SK-N-SH (cell line): ENCODE measurements around the gene UBA1. TPM values are rescaled to one million over a fixed set of nuclear protein-coding genes. Genes with fewer than 3 reads are reported as not detected.

Experiments
- CTCF ChIA-PET: fragments of 300-600, 350-600 bp; formaldehyde crosslinking; extraction: SDS; loops from one replicate; lab custom pipeline; 2021; lab: Yijun Ruan, JAX
- POLR2A ChIA-PET: fragments of 350-600 bp; sonication (Branson Sonifier 250); formaldehyde crosslinking; extraction: SDS; loops from one replicate; lab custom pipeline; 2020; ENCODE audit warnings: antibody characterized with exemption, inconsistent platforms; lab: Yijun Ruan, JAX
- DNase-seq: peaks from one replicate; pipeline ENCODE4 v3.0.0; 2012
- H2AFZ ChIP-seq: fragments of 200-600 bp; sonication (generic); 2 replicates; pipeline ENCODE4 v1.8.1; 2016; ENCODE audit warnings: antibody characterized with exemption, mild to moderate bottlenecking, low read depth
- H3F3A ChIP-seq: fragments of 200-600 bp; sonication (generic); replicated peaks from 2 replicates; pipeline ENCODE3; 2016; ENCODE audit warnings: antibody characterized with exemption, mild to moderate bottlenecking; ENCODE audit not compliant: insufficient read depth
- H3K27ac ChIP-seq, 2 experiments: fragments of 200-500 bp in 1 of 2; fragments of 200-600 bp in 1 of 2; sonication (Bioruptor generic) in 1 of 2; sonication (generic), shearing (Covaris generic) in 1 of 2; 2 replicates each; pipeline versions ENCODE4 v1.5.1 to v1.6.1; 2014 to 2016; ENCODE audit warnings: low read depth in 2 of 2, inconsistent platforms in 1 of 2, low read length in 1 of 2, mild to moderate bottlenecking in 1 of 2, mixed read lengths in 1 of 2
- H3K27me3 ChIP-seq: fragments of 200-600 bp; sonication (generic), shearing (Covaris generic); 2 replicates; pipeline ENCODE4 v1.6.1; 2016; ENCODE audit warnings: mixed run types; ENCODE audit not compliant: insufficient read depth
- H3K36me3 ChIP-seq, 2 experiments: fragments of 200-500 bp in 1 of 2; fragments of 200-600 bp in 1 of 2; sonication (Bioruptor generic) in 1 of 2; sonication (generic) in 1 of 2; replicated peaks in 1 of 2; 2 replicates each; pipeline versions ENCODE3 to v1.5.1; 2014 to 2016; ENCODE audit warnings: low read length in 1 of 2, mild to moderate bottlenecking in 1 of 2; ENCODE audit not compliant: insufficient read depth in 2 of 2, control insufficient read depth in 1 of 2
- H3K4me1 ChIP-seq, 2 experiments: fragments of 200-500 bp in 1 of 2; fragments of 200-600 bp in 1 of 2; sonication (Bioruptor generic) in 1 of 2; sonication (generic), shearing (Covaris generic) in 1 of 2; 2 replicates each; pipeline versions ENCODE4 v1.5.1 to v1.6.1; 2014 to 2016; ENCODE audit warnings: low read depth in 1 of 2, low read length in 1 of 2, mixed run types in 1 of 2; ENCODE audit not compliant: insufficient read depth in 2 of 2, control insufficient read depth in 1 of 2
- H3K4me2 ChIP-seq: fragments of 200-600 bp; sonication (generic), shearing (Covaris generic); 2 replicates; pipeline ENCODE4 v1.6.1; 2017; ENCODE audit warnings: mixed run types
- H3K4me3 ChIP-seq, 2 experiments: fragments of 200-500 bp in 1 of 2; fragments of 200-600 bp in 1 of 2; sonication (Bioruptor generic) in 1 of 2; sonication (generic), shearing (Covaris generic) in 1 of 2; 2 replicates each; pipeline versions ENCODE4 v1.5.1 to v1.8.1; 2014 to 2016; ENCODE audit warnings: low read depth in 2 of 2, inconsistent platforms in 1 of 2, low read length in 1 of 2, mild to moderate bottlenecking in 1 of 2, mixed read lengths in 1 of 2, moderate library complexity in 1 of 2
- H3K79me2 ChIP-seq: fragments of 200-600 bp; sonication (generic); 2 replicates; pipeline ENCODE4 v1.8.1; 2017; ENCODE audit warnings: mild to moderate bottlenecking; ENCODE audit not compliant: insufficient read depth
- H3K9ac ChIP-seq: fragments of 200-600 bp; sonication (generic); 2 replicates; pipeline ENCODE4 v1.6.1; 2017; ENCODE audit warnings: mixed run types
- H3K9me2 ChIP-seq: fragments of 200-600 bp; sonication (generic); 2 replicates; pipeline ENCODE4 v1.6.1; 2017; ENCODE audit warnings: mixed run types
- H3K9me3 ChIP-seq: fragments of 200-600 bp; sonication (generic); 2 replicates; pipeline ENCODE4 v1.6.1; 2017; ENCODE audit warnings: mixed run types, mild to moderate bottlenecking, moderate library complexity
- H4K20me1 ChIP-seq: fragments of 200-600 bp; sonication (generic); 2 replicates; pipeline ENCODE4 v1.6.1; 2017; ENCODE audit warnings: mild to moderate bottlenecking, mixed run types; ENCODE audit not compliant: insufficient read depth
- CTCF ChIP-seq: fragments of 200-600 bp; sonication (generic); IDR thresholded peaks from 2 replicates; pipeline ENCODE4 v1.6.1; 2017; ENCODE audit warnings: antibody characterized with exemption, mild to moderate bottlenecking, moderate library complexity
- ELF1 ChIP-seq: IDR thresholded peaks from 2 replicates; pipeline ENCODE4 v1.4.0; 2012
- EP300 ChIP-seq, 2 experiments: IDR thresholded peaks; 2 replicates each; pipeline versions ENCODE4 v1.4.0 to v1.6.1; 2012; ENCODE audit warnings: borderline replicate concordance in 1 of 2, low read depth in 1 of 2, low read length in 1 of 2
- FOXJ3 ChIP-seq: sonication (generic); formaldehyde crosslinking; IDR thresholded peaks from 2 replicates; pipeline ENCODE4 v1.5.1; 2020; ENCODE audit warnings: mild to moderate bottlenecking, missing genetic modification reagents
- GATA2 ChIP-seq: sonication (generic); formaldehyde crosslinking; IDR thresholded peaks from 2 replicates; pipeline ENCODE4 v1.5.0; 2020; ENCODE audit warnings: mild to moderate bottlenecking, missing genetic modification reagents
- MEF2A ChIP-seq: IDR thresholded peaks from 2 replicates; pipeline ENCODE4 v1.4.0; 2012; ENCODE audit warnings: low read depth, borderline replicate concordance
- NFIC ChIP-seq: IDR thresholded peaks from 2 replicates; pipeline ENCODE4 v1.4.0; 2012; ENCODE audit warnings: borderline replicate concordance
- NRF1 ChIP-seq: IDR thresholded peaks from 2 replicates; pipeline ENCODE4 v1.6.1; 2012; ENCODE audit warnings: low read depth, mild to moderate bottlenecking, low read length
- PBX3 ChIP-seq: IDR thresholded peaks from 2 replicates; pipeline ENCODE4; 2012
- POLR2AphosphoS5 ChIP-seq: IDR thresholded peaks from 2 replicates; pipeline ENCODE4 v1.6.1; 2012; ENCODE audit warnings: low read depth, low read length
- RAD21 ChIP-seq: IDR thresholded peaks from 2 replicates; pipeline ENCODE4 v1.6.1; 2012; ENCODE audit warnings: mild to moderate bottlenecking, low read length
- RXRA ChIP-seq: IDR thresholded peaks from 2 replicates; pipeline ENCODE4 v1.4.0; 2012; ENCODE audit warnings: low read depth, mild to moderate bottlenecking, borderline replicate concordance
- SIN3A ChIP-seq: IDR thresholded peaks from 2 replicates; pipeline ENCODE4 v1.6.1; 2012; ENCODE audit warnings: low read depth, mild to moderate bottlenecking, low read length, moderate library complexity, borderline replicate concordance
- SMC3 ChIP-seq: IDR thresholded peaks from 2 replicates; pipeline ENCODE4 v1.6.1; 2012; ENCODE audit warnings: low read depth, low read length, improper control_type of control experiment
- TAF1 ChIP-seq: IDR thresholded peaks from 2 replicates; pipeline ENCODE4 v1.6.1; 2012; ENCODE audit warnings: low read depth, mild to moderate bottlenecking, low read length, moderate library complexity, borderline replicate concordance
- TCF12 ChIP-seq: IDR thresholded peaks from 2 replicates; pipeline ENCODE4 v1.4.0; 2012
- TEAD4 ChIP-seq: IDR thresholded peaks from 2 replicates; pipeline ENCODE4 v1.4.0; 2012; ENCODE audit warnings: mild to moderate bottlenecking, borderline replicate concordance; ENCODE audit not compliant: insufficient read depth
- USF1 ChIP-seq: IDR thresholded peaks from 2 replicates; pipeline ENCODE4 v1.4.0; 2012; ENCODE audit warnings: low read depth, borderline replicate concordance
- ZBTB33 ChIP-seq: IDR thresholded peaks from 2 replicates; pipeline ENCODE4 v1.4.0; 2012; ENCODE audit warnings: low read depth, borderline replicate concordance
- WGBS: methylation state at CpG from one replicate; pipeline ENCODE4 v1.1.6; 2017; ENCODE audit warnings: low lambda C conversion rate; 5-methylcytosine and 5-hydroxymethylcytosine counted together
- polyA plus RNA-seq, 3 experiments: library from polyadenylated mRNA; depleted of rRNA; stranded (reverse); fragments of >200 nt; gene quantifications; 2 replicates each; pipeline ENCODE4 v1.2.3, GENCODE V29; 2012

UBA1 gene
- polyA plus RNA-seq, 1 of the 3 experiments (the other 2 are of a cell fraction), result 283 TPM

- no peak for TF ChIP-seq CTCF
- TF ChIP-seq FOXJ3, result no peak
Measured at GRCh38 chrX:47186096-47186740, 7.4 kb upstream of the UBA1 start (continued).

- peaks cover 0 to 13% of the 10 kb centered on the region in 2 experiments for H3K36me3 ChIP-seq
- H3K9ac ChIP-seq, result no peak overlapping the region
- no peak for TF ChIP-seq TEAD4
- no peak for TF ChIP-seq POLR2AphosphoS5
- no peak for TF ChIP-seq RAD21
- TF ChIP-seq TAF1, result no peak
- TF ChIP-seq GATA2 (CRISPR knock-in tag), result no peak
- no peak for TF ChIP-seq SIN3A
- no peak for TF ChIP-seq EP300 (IDR thresholded peaks at IDR 0.05; ENCODE audit: borderline replicate concordance in 1 of 2, low read depth in 1 of 2, low read length in 1 of 2)
- no peak for TF ChIP-seq TCF12
- no peak for TF ChIP-seq SMC3
- TF ChIP-seq USF1, result no peak
- no peak for TF ChIP-seq RXRA
- no peak for TF ChIP-seq ELF1
- no peak for TF ChIP-seq NRF1
- no peak for TF ChIP-seq PBX3
- TF ChIP-seq MEF2A, result no peak
- TF ChIP-seq ZBTB33, result no peak
- no peak for TF ChIP-seq NFIC
- TF ChIP-seq CTCF, result no peak
- TF ChIP-seq, all 33 proteins: peak for 0
- no peak for DNase-seq
- ChIA-PET POLR2A (no interaction called here), CTCF (interaction anchor here (2.3 to 2.8 kb wide), 2 partner anchors 197 to 336 kb away, joined by 9 read pairs; no protein-coding TSS in a partner anchor)
- peaks cover 6% of the 10 kb centered on the region; the same call in 1 of the 2 replicates for H3K79me2 ChIP-seq
- no peak overlapping the region for H2AFZ ChIP-seq
- H4K20me1 ChIP-seq, result no peaks in the 10 kb centered on the region
- H3K27ac ChIP-seq, result no peak overlapping the region
- peaks cover 23% of the 10 kb centered on the region; the same call in 1 of the 2 replicates for H3K27me3 ChIP-seq
- no peak overlapping the region for H3K4me2 ChIP-seq
- H3K9me2 ChIP-seq, result no peaks in the 10 kb centered on the region
- H3K4me1 ChIP-seq, result no peaks in the 10 kb centered on the region; a peak in 1 of 4 replicates
- H3K9me3 ChIP-seq, result no peaks in the 10 kb centered on the region
- 85% methylated on average over 4 of the region's 4 CpGs for WGBS
- H3F3A ChIP-seq, result no peaks in the 10 kb centered on the region
- H3K4me3 ChIP-seq, result no peak overlapping the region
Measured at GRCh38 chrX:47187106-47187677, 6.4 kb upstream of the UBA1 start.
